Naive thymus-derived CD8-positive, alpha-beta T cell (primary cell): ENCODE data around the gene NPB. TPM values are rescaled to one million over a fixed set of nuclear protein-coding genes. Genes with fewer than 3 reads are reported as not detected.
A peak's percentile ranks its signal among the peaks of the same experiment; 100 is the strongest.
"Not testable (repeated sequence)": the region's sequence is repeated elsewhere in the genome, so short reads cannot be mapped to it uniquely, and the experiment has no call there.

Experiments used
- ATAC-seq, 2 donors: fragments of 150-1000 bp; cut with Tn5 transposase in 1 of 2; sonication (Bioruptor Pico), chemical (Tn5 transposase) in 1 of 2; 1 replicate in 1 of 2; 2 replicates in 1 of 2; pipeline ENCODE4 v1.10.0; 2021; ENCODE audit warnings: mild to moderate bottlenecking in 2 of 2, moderate library complexity in 2 of 2
- POLR2A ChIA-PET: fragments of 350-600 bp; sonication (Branson Sonifier 250); formaldehyde crosslinking; loops from one replicate; lab custom pipeline; 2021; ENCODE audit warnings: antibody characterized with exemption; lab: Charles Lee
- DNase-seq, 10 donors: peaks; one replicate each; pipeline versions ENCODE4 v3.0.0 to v3.0.0-alpha.2; 2020 to 2022
- H3K27ac Mint-ChIP-seq, 10 donors: one replicate each; pipeline ENCODE4 v1.8.0; 2020 to 2022; ENCODE audit warnings: mild to moderate bottlenecking in 10 of 10, mixed read lengths in 10 of 10, moderate library complexity in 4 of 10, inconsistent platforms in 1 of 10
- H3K27me3 Mint-ChIP-seq, 5 donors: one replicate each; pipeline ENCODE4 v1.8.0; 2021 to 2022; ENCODE audit warnings: mixed read lengths in 5 of 5
- H3K36me3 Mint-ChIP-seq, 3 donors: one replicate each; pipeline ENCODE4 v1.8.0; 2020 to 2022; ENCODE audit warnings: mixed read lengths in 3 of 3, mild to moderate bottlenecking in 2 of 3, inconsistent platforms in 1 of 3
- H3K4me1 Mint-ChIP-seq, 4 donors: one replicate each; pipeline ENCODE4 v1.8.0; 2021 to 2022; ENCODE audit warnings: mixed read lengths in 4 of 4
- H3K4me3 Mint-ChIP-seq, 10 donors: one replicate each; pipeline ENCODE4 v1.8.0; 2020 to 2022; ENCODE audit warnings: mild to moderate bottlenecking in 10 of 10, mixed read lengths in 10 of 10, moderate library complexity in 6 of 10, inconsistent platforms in 1 of 10
- H3K9me3 Mint-ChIP-seq, 9 donors: one replicate each; pipeline ENCODE4 v1.8.0; 2020 to 2022; ENCODE audit warnings: mixed read lengths in 9 of 9, mild to moderate bottlenecking in 3 of 9, inconsistent platforms in 1 of 9, moderate library complexity in 1 of 9
- polyA plus RNA-seq, 3 donors: library from polyadenylated mRNA; unstranded; fragments of 300-500 nt; fragmentation: Illumina TruSeq; gene quantifications; one replicate each; pipeline ENCODE4 v1.2.3, GENCODE V29; 2021
- total RNA-seq, 8 experiments: library from RNA in 2 of 8; stranded (reverse) in 2 of 8; gene quantifications; one replicate each; pipeline ENCODE4 v1.2.3 and lab custom pipeline; 2021 to 2026

NPB gene
- total and polyA plus RNA-seq, 5 experiments from 2014 or later = 0.69 to 1.0 TPM; not detected in 3

DNA sequence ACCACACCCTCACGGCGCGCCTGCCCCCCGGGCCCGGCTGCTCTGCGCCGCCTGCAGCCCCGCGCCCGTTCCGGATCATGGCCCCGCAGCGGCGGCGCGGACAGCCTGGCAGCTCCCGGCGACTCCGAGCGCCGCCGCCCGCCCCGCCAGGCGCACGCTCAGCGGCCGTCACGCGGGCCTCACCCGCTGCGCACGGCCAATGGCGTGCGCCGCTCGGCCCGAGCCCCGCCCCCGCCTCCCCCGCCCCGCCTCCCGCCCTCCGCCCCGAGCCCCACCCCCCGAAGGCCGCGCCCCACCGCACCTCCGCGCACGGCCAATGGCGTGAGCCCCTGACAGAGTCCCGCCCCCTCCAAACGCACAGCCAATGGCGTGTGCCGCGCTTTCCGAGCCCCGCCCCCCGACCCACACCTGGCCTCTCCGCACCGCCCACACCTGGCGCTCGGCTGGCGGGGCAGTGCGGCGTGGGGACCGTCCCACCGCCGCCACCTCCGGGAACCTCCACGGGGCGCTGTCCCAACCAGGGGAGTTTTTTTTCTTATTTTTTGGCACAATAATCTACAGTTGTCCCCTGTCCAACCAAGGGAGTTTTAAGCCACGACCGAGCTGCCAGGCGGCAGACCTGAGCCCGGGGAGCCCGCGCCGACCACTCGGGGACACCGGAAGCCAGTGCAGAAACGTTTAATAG, 9.4 kb downstream of the NPB start, which contains the start of gene PCYT2:
Gene PCYT2, minus strand, starts transcription at position 123 of the 685 bp plus-strand sequence. Its CDS starts 44 bp downstream, at position 79.
- H3K9me3 Mint-ChIP-seq = no peaks in the 10 kb centered on the region
- ATAC-seq (peak; percentile 91 to 96), DNase-seq (peak; percentile 85 to 96 (median 92))
- no peaks in the 10 kb centered on the region for H3K27me3 Mint-ChIP-seq
- H3K4me1 Mint-ChIP-seq = peaks cover 3 to 26% (median 13%) of the 10 kb centered on the region in 4 donors
- peaks cover 0 to 26% (median 4%) of the 10 kb centered on the region in 3 donors for H3K36me3 Mint-ChIP-seq
- H3K27ac Mint-ChIP-seq = peak within 1 kb of the TSS in 7 of 10 donors; percentile 39 to 84 (median 71)
- POLR2A ChIA-PET = interaction anchor here (0.9 to 2.6 kb wide), 4 partner anchors 14 to 57 kb away, joined by 3 to 16 read pairs (median 10); partner anchors contain the start of genes ALYREF and ANAPC11
- peak within 1 kb of the TSS; percentile 69 to 91 (median 84) for H3K4me3 Mint-ChIP-seq

DNA sequence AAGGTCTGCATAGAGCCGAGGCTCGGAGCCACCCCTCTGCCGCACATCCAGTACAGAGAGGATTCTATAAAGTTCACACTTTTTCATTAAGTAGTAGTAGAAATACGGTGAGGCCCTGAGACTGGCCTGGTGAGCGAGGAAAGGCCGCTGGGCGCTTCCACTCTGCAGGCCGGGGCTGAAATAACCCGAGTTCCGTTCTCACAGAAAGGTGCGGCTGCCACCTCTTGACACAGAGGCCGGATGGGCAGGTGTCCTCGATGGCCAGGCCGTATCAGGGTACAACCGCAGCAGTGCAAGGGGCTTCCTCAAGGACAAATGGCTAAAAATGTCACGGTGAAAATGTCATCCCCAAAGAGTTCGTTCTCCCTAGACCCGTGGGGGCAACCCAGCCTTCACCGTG, 9.9 kb downstream of the NPB start:
- Mint-ChIP-seq H3K36me3 (peaks cover 0 to 29% (median 4%) of the 10 kb centered on the region in 3 donors), H3K4me1 (peaks cover 4 to 32% (median 18%) of the 10 kb centered on the region in 4 donors), H3K27ac (peak overlapping the region in 5 of 10 donors; percentile 36 to 84 (median 56)), H3K9me3 (no peaks in the 10 kb centered on the region), H3K27me3 (no peaks in the 10 kb centered on the region), H3K4me3 (peak overlapping the region; percentile 32 to 84 (median 69))
- DNase-seq (no peak), ATAC-seq (no peak)
- POLR2A ChIA-PET = interaction anchor here (0.6 to 1.9 kb wide), 4 partner anchors 14 to 29 kb away, joined by 4 to 8 read pairs (median 6); partner anchors contain the start of gene MAFG

GRCh38 chr17:81912441-81913309, 10.6 kb downstream of the NPB start:
- ATAC-seq (no peak), DNase-seq (no peak)
- POLR2A ChIA-PET = interaction anchor here (0.6 to 5.8 kb wide), 4 partner anchors 15 to 42 kb away, joined by 4 to 35 read pairs (median 7); partner anchors contain the start of genes ARHGDIA and MAFG
- no peaks in the 10 kb centered on the region for H3K9me3 Mint-ChIP-seq
- H3K36me3 Mint-ChIP-seq = peaks cover 0 to 31% (median 4%) of the 10 kb centered on the region in 3 donors
- no peaks in the 10 kb centered on the region for H3K27me3 Mint-ChIP-seq
- peak overlapping the region in 3 of 10 donors; percentile 3 to 56 (median 34) for H3K27ac Mint-ChIP-seq
- peaks cover 8 to 37% (median 23%) of the 10 kb centered on the region in 4 donors for H3K4me1 Mint-ChIP-seq
- peak overlapping the region in 8 of 10 donors; percentile 29 to 84 (median 47) for H3K4me3 Mint-ChIP-seq

DNA sequence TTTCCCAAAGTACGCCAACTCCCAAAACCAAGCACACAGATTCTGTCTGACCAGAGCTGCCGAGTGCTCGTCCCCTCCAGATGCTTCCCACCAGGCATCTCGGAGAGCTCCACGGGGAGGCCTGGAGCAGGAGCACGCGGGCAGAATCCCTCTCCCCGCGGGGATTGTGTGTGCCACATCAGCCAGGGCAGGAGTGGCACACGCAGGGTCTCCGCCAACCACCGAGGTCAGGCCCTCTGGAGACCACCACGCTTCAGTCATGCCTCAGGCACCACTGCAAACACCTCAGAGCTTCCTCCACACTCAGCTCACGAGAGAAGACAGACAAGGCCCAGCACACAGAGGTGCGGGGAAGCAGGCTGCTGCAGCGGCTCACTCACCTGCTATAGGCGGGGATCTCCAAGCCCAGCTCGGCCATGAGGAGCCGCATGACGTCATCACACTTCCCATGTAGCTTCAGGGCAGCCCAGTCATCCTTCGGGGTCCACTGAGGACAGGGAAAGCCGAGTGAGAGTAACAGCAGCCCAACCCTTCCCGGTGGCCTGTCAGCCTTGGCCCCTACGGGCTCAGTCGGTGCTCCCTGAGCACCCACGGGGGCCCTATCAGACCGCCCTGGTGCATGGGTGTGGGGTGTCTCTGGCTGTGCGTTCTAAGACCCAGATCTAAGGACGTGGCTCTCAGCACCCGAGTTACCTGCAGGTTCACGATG, 11.5 kb downstream of the NPB start:
- POLR2A ChIA-PET = interaction anchor here (0.7 to 5.8 kb wide), 4 partner anchors 14 to 43 kb away, joined by 3 to 35 read pairs (median 7); partner anchors contain the start of genes ARHGDIA and MAFG
- no peak for DNase-seq
- Mint-ChIP-seq H3K27me3 (no peaks in the 10 kb centered on the region), H3K36me3 (peaks cover 0 to 30% (median 4%) of the 10 kb centered on the region in 3 donors), H3K4me1 (peaks cover 8 to 42% (median 31%) of the 10 kb centered on the region in 4 donors), H3K4me3 (peak overlapping the region in 3 of 10 donors; percentile 16 to 34 (median 26)), H3K27ac (peak overlapping the region in 2 of 10 donors; percentile 3 to 56), H3K9me3 (no peaks in the 10 kb centered on the region)
- no peak for ATAC-seq

DNA sequence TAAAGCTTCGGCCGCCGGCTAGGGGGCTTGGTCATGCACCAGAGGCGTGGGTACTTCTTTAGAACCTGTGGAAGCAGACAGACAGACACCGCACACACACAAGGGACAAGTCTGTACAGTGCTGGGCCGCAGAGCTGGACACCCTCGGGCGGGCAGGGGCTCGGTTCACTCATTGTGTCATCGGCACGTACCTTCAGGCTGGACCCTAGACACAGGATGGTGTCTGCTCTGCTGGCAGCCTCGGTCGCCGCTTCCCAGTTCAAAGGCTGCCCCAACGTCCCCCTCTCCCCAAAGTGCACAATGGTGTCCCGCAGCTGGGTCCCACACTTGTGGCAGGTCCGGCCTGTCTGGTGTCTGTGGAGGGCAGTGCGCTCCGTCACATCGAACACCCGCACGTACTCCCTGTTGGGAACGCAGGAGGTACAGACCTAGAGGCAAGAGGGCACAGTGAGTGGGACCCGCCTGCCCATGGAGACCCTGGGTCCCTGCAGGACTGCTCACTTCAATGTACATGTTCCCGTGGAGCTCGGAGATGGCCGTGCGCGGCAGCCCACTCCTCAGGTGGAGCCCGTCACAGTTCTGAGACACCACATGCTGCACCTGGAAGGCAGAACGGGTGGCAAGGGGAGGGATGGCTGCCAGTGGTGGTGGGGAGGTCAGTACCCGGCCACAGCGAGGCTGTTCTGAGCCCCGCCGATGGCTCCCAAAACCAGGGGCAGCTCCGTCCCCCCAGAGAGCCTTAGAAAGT, 12.2 kb downstream of the NPB start:
- ATAC-seq = no peak
- POLR2A ChIA-PET = interaction anchor here (1.9 to 5.8 kb wide), 2 partner anchors 13 to 43 kb away, joined by 6 to 35 read pairs; partner anchors contain the start of genes ARHGDIA and MAFG
- no peaks in the 10 kb centered on the region for H3K27me3 Mint-ChIP-seq

DNA sequence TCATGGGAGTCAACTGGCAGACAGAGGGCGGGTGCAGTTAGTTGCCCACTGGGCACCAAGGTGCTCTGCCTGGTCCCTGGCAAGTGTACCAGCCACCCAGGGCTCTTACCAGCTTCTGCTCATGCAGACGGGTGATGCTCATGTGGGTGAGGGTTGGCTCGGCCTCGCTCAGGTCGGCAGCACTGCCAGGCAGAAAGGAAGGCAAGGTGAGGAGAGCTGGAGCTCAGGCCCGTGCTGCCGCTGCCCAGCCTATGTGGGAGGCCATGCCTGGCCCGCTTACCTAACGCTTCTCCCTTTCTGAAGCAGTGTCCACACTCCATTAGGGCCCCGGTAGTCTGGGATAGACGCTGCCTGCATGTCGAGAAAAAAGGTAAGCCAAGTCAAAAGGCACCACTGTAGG, 13.3 kb downstream of the NPB start:
- Mint-ChIP-seq H3K27me3 (no peaks in the 10 kb centered on the region), H3K9me3 (no peaks in the 10 kb centered on the region), H3K4me1 (peaks cover 14 to 45% (median 34%) of the 10 kb centered on the region in 4 donors), H3K27ac (no peak overlapping the region), H3K36me3 (peaks cover 0 to 28% (median 4%) of the 10 kb centered on the region in 3 donors), H3K4me3 (peak overlapping the region in 2 of 10 donors; percentile 7 to 58)
- DNase-seq (no peak), ATAC-seq (no peak)
- POLR2A ChIA-PET = interaction anchor here (5.8 kb wide), 1 partner anchor 45 kb away, joined by 35 read pairs; the partner anchor contains the start of gene ARHGDIA

More for the DNA sequence above, 12.2 kb downstream of the NPB start:
- Mint-ChIP-seq H3K4me1 (peaks cover 13 to 48% (median 34%) of the 10 kb centered on the region in 4 donors), H3K9me3 (no peaks in the 10 kb centered on the region), H3K36me3 (peaks cover 0 to 28% (median 4%) of the 10 kb centered on the region in 3 donors), H3K27ac (no peak overlapping the region), H3K4me3 (peak overlapping the region in 2 of 10 donors; percentile 10 to 18)
- DNase-seq = no peak

DNA sequence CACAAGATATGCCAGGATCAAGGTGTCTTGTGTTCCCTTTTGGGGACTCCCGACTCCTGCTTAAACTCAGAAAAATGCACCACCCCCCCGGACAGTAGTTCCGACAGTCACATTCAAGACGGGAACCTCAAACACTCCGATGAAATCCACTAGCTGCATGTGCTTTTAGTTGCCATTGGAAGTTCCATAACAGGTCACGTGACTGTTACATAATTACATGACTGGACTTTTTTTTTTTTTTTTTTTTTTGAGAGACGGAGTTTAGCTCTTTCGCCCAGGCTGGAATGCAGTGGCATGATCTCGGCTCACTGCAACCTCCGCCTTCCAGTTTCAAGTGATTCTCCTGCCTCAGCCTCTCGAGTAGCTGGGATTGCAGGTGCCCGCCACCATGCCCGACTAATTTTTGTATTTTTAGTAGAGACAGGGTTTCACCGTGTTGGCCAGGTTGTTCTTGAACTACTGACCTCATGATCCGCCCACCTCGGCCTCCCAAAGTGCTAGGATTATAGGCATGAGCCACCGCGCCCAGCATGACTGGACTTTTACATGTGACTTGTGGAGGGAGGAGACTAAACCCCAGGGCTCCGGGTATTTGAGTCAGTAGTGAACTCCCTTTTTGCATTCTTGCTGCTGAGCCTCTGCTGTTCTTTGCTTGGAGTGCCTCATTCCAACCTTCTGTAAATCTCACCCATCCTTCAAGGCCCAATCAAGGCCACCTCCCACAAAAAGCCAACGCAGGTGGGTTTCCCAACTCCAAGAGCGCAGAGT, 14.4 kb downstream of the NPB start:
- ATAC-seq (no peak), DNase-seq (no peak)
- H3K27ac Mint-ChIP-seq = peak overlapping the region in 5 of 10 donors; percentile 18 to 79 (median 59)
- peaks cover 0 to 28% (median 4%) of the 10 kb centered on the region in 3 donors for H3K36me3 Mint-ChIP-seq
- peak overlapping the region; percentile 75 to 88 (median 83) for H3K4me3 Mint-ChIP-seq
- H3K4me1 Mint-ChIP-seq = peaks cover 14 to 45% (median 35%) of the 10 kb centered on the region in 4 donors
- POLR2A ChIA-PET = interaction anchor here (0.6 to 5.8 kb wide), 9 partner anchors 9 to 114 kb away, joined by 3 to 35 read pairs (median 4); partner anchors contain the start of genes ANAPC11, ARHGDIA, MAFG and PYCR1
- no peaks in the 10 kb centered on the region for H3K9me3 Mint-ChIP-seq
- H3K27me3 Mint-ChIP-seq = no peaks in the 10 kb centered on the region

DNA sequence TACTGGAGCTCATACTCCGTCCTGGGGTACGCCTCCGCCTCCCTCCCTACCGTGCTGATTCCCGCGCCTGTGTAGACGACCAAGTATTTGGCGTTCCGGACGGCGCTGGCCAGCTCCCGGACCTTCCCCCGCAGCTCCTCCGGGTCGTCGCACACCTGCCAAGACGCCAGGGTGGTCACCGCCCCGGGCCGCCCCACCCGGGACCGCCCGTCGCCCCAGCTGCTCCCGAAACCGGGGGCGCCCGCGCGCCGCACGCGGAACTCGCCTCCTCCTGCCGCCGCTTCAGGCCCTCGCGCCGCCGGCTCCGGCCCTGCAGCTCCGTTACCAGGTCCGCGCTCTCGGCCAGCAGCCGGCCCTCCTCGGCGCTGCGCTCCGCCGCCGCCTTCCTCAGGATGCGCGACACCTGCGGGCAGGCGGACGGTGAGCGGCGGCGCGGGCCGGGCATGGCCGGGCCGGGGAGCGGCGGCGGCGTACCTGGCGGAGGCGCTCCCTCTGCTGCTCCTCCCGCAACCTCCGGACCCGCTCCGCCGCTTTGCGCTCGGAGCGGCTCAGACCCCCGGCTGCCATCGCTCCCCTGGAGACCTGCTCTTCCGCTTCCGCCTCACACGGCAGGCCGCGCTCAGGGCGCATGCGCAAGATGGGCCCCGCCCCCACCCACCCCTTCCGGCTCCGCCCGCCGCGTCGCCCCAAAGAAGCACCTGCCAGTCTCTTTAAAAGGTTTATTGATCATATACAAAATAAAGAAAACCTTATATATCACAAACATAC, 15.7 kb downstream of the NPB start, which contains the start of gene SIRT7:
Gene SIRT7, minus strand, starts transcription at position 612 of the 768 bp plus-strand sequence. Its CDS starts 45 bp downstream, at position 567.
- peak within 1 kb of the TSS; percentile 55 to 93 (median 86) for H3K27ac Mint-ChIP-seq
- H3K36me3 Mint-ChIP-seq = peaks cover 0 to 23% (median 4%) of the 10 kb centered on the region in 3 donors
- peak; percentile 91 for ATAC-seq
- peak within 1 kb of the TSS; percentile 82 to 94 (median 90) for H3K4me3 Mint-ChIP-seq
- H3K4me1 Mint-ChIP-seq = peaks cover 14 to 40% (median 29%) of the 10 kb centered on the region in 4 donors
- peak; percentile 73 to 90 (median 82) for DNase-seq
- H3K9me3 Mint-ChIP-seq = no peaks in the 10 kb centered on the region
- H3K27me3 Mint-ChIP-seq = no peaks in the 10 kb centered on the region
- POLR2A ChIA-PET = interaction anchor here (0.6 to 5.8 kb wide), 14 partner anchors 9 to 209 kb away, joined by 3 to 35 read pairs (median 4); partner anchors contain the start of genes ANAPC11, ARHGDIA, MAFG and PYCR1

DNA sequence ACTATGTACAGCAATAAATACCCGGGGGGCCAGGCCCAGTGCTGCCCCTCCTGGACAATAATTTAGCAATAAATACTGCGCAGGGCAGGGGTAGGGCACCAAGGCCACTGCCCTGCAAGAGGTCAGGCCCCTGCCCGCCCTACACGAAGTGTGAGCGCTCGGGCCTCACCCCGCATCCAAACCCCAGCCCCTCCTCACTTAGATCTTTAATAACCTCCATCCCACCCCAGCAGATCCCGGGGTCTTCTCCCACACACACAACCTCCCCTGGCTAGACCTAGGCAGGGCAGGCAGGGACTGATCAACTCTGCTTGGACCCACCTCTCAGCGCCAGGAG, 16.3 kb downstream of the NPB start:
- Mint-ChIP-seq H3K27ac (peak overlapping the region; percentile 55 to 93 (median 86)), H3K36me3 (peaks cover 0 to 19% (median 2%) of the 10 kb centered on the region in 3 donors), H3K4me1 (peaks cover 14 to 40% (median 29%) of the 10 kb centered on the region in 4 donors), H3K4me3 (peak overlapping the region; percentile 82 to 94 (median 90))
- ATAC-seq = peak; percentile 8 to 21
- DNase-seq, H3K9me3 Mint-ChIP-seq, H3K27me3 Mint-ChIP-seq: not testable (repeated sequence)
- POLR2A ChIA-PET = interaction anchor here (0.6 to 5.8 kb wide), 3 partner anchors 26 to 154 kb away, joined by 4 to 35 read pairs (median 4); partner anchors contain the start of genes ANAPC11 and ARHGDIA
